Measurements from ENCODE around the gene NTPCR.
"Not testable (repeated sequence)": the region's sequence is repeated elsewhere in the genome, so short reads cannot be mapped to it uniquely, and the experiment has no call there.

Gene NTPCR

GRCh38 chr1:232950197-232951176 is at the start of gene NTPCR:
NTPCR (plus strand) TSS chr1:232950611; CDS start chr1:232950711, 100 bp downstream.
- peak; percentile 80 for ATAC-seq

DNA sequence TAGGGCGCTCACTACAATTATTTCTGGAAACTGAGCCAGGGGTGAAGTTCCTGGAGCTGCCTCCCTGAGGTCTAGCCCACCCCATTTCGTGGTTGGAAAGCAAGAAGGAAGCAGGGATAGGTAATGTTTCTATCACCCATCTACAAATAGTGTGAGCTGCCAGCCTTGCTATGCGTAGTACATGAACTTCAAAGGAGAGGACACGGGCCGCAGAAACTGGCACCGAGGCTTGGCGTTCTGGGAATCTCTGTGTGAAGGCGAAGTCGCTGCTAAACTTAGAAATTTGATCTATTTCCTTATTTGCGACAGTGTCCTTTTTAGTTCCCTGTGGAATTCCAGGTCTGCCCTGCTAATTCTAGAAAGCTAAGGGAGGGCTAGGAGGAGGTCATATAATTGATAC is 49.6 kb upstream of the NTPCR start:
- no peak for ATAC-seq

DNA sequence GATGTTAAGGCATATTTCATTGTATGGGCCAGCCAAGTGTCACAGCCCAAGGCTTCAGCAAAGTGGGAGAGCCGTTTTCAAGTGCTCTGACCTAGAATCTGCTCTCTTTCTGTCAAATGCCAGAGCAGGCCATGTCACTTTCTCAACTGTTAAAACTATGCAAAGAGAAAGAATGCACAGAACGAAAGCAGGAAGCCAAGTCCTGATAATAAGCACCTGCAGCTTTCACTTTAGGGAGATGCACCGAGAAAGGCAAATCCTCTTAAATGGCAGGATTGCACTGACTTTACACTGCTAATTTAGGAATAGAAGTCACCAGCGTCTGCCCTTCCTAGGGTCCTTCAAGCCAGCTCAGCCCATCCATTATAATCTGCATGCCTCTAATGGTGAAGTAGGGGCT is 49.2 kb upstream of the NTPCR start:
- ATAC-seq, result no peak

DNA sequence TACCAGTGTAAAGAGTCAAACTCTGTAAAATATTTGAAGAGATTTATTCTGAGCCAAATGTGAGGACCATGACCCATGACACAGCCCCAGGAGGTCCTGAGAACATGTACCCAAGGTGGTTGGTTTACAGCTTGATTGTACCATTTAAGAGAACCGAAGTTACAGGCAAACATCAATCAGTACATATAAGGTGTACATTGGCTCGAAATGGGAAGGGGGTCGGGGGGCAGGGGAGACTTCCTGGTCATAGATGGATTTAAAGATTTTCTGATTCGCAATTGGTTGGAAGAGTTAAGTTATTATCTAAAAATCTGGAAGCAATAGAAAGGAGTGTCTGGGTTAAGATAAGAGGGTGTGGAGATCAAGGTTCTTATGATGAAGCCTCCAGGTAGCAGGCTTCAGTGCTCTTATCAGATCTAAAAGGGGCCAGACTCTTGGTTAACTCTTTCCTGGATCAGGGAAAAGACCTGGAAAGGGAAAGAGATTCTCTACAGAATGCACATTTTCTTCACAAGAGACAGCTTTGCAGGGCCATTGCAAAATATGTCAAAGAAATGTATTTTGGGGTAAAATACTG is 47.5 kb upstream of the NTPCR start:
- no peak for ATAC-seq

- no peak for ATAC-seq
Observed at GRCh38 chr1:232904131-232904530, 46.3 kb upstream of the NTPCR start.

- ATAC-seq, result peak; percentile 86 to 93
Observed at GRCh38 chr1:232904566-232904965, 45.8 kb upstream of the NTPCR start.

GRCh38 chr1:232905331-232906034 is 44.9 kb upstream of the NTPCR start:
- ATAC-seq, result no peak

DNA sequence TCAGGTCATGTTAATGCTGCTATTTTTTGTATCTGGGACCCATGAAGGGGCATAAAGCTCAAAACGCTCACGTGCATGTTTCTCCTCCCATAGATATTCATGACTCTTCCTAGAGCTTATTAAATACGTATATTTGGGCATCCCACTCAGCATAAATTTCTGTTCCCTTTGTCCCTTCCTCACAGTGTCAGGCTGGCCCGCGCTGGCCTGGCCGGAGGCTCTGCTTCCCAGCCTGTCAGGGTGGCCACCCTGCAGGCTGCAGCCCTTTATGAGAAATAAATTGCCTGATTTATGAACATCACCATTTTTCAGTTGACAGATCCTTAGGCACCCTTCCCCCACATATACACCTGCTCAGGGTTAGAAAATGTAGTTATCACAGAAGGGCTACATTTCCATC is 44.0 kb upstream of the NTPCR start:
- no peak for ATAC-seq

DNA sequence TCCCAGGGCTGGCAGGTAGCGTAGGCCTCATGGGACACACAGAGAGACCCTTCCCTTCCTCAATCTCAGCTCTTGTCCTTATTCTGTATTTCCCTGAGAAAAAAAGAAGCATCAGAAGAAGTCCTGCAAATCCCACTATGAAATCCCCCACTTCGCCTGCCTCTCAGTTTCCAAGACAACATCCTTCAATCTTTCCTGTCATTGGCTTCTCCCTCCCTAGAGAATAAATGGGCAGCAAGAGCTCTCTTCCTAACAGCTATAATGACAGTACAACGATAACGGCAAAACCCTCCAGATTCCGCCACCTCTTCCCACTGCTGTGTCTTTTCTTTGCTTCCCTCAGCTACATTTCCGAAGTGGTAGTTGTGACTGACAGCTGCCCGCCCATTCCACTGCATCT is 41.6 kb upstream of the NTPCR start:
- ATAC-seq, result no peak

DNA sequence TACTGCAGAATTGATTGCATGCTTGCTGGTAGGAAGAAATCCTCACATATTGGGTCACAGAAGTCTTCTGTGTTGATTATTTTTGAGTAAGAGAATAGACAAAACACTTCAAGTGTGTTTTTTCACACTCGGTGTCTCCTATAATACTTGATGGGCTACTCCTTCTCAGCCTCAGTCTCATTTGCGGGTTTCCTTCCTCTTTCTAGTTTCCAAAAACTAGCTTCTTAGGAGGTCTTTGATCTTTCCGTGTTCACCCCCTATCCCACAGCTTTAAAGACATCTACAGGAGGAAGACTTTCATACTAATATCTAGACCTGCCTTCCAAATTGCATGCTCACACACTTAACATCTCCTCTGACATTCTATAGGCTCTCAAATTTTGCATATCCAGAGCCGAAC is 40.7 kb upstream of the NTPCR start:
- ATAC-seq, result no peak

GRCh38 chr1:232911027-232911599 is 39.3 kb upstream of the NTPCR start:
- ATAC-seq, result no peak

DNA sequence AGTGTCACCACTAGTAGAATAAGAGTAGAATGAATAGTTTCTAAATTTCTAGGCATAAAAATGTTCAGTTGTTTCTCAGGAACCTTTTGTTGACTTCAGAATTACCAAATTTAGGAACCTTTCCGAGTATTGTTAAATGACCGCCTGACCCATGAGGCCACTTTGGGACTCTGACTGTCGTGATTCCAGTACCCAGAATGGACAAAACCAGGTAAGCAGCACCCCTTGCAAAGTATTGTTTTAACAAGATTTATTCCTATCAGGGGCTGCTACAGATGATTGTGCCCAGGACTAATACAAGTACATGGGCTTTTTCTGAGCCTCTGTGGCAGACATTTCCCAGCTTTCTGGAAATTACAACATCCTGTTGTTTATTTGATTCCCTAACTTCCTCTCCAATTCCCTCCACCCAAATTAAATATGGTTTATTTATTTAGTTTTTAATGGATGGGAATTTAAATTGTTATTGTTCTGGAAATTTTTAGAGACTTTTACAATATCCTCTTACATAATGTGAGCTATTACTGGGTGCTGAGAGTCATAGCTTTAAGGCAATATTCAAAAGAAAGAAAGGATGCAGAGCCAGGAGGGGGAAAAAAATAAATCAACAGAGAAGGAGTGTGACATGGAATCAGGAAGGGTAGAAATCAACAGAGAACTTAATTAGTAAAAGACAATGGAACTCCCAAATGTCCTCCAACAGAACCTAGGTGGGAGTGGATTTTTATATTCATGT is 37.4 kb upstream of the NTPCR start:
- ATAC-seq, result no peak

DNA sequence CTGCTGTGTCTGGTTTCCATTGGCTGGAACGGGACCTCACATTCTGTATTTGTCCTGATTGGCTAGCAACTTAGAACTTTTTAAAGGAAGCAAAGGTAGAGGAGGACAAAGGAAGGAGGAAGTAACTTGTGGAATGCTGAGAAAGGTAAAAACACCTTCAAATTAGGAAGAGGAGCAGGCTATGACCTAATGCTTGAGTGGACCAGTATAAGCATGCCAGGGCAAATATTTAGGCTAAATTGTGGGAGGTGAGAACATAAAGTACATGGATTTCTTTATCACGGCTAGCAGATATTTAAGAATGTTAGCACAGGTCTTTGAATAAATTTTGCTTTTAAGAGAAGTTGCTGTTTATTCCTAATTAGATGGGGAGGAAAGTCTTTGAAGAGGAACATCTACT is 36.1 kb upstream of the NTPCR start:
- not testable (repeated sequence) for ATAC-seq

GRCh38 chr1:232915212-232915611 is 35.2 kb upstream of the NTPCR start:
- no peak for ATAC-seq

DNA sequence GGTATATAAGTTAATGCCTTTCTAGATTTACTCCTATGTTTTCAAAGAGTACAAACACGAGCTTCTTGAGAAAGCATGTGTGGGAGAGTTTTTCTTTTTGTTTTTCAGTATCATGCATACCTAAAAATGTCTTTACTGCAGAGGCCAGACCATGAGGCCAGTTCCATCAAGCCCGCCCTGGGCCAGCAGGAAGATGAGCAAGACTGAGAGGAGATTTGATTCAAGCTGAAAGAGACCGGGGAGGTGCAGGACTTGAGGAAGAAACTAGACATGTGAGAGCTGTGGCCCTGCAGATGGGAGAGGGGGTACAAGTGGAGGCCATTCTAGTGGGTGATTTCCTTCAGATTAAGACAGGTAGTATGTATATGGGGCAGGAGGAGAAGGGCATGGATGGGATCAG is 33.4 kb upstream of the NTPCR start:
- no peak for ATAC-seq

DNA sequence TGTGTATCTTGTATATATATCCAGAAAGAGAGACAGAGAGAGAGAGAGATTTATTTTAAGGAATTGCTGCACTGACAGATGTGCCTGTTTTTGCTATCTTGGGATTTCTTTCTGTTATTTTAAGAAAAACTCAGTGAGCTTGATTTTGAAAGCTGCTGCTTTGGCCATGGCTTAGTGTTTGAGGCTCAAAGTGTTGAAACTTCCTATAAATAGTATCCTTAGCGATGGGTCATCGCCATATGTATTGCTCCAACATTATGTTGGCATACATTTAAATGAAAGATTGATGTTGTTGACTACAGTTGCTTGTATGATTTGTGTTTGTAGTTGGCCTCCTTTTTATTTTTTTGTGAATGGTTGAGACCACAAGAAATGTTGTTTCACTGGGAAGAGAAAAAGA is 29.0 kb upstream of the NTPCR start:
- no peak for ATAC-seq

GRCh38 chr1:232922485-232922884 is 27.9 kb upstream of the NTPCR start:
- ATAC-seq, result no peak

GRCh38 chr1:232923739-232924386 is 26.5 kb upstream of the NTPCR start:
- peak; percentile 91 to 92 for ATAC-seq

GRCh38 chr1:232924874-232925273 is 25.5 kb upstream of the NTPCR start:
- ATAC-seq, result no peak

DNA sequence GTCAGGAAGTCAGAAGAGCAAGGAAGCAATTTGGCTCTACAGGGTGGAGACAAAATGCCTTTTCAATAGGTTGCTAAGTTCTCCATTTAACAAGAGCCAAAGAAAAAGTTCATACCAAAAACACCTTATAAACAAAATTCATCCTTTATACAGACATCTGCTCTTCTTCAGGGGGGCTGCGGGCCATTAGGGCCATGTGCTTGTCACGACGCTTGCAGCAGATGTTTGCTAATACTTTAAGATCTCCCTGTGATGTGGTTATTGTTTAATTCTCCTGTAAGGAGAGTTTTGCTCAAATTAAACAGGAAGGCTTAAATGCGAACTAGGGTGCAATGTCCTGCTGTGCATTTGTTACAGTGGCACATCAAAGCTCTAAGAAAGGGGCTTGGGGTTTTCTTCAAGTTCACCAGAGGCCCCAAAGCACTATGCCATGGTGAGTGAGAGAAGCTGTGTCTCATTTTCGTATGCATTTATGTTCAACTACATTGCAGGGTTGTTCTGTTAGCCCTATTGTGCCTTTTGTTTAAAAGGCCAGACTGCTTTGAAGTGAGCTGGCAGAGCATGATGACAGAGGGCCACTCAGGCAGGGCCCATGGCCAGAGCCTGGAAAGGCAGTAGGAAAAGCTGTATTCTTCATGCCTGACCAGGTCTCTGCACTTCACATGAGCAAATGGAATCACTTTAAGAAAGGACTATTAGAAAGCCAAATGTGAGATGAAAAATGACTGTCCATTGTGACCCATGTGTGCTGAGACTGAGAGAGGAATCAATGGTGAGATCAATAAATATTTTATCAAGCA is 24.8 kb upstream of the NTPCR start:
- ATAC-seq, result no peak

GRCh38 chr1:232927166-232927565 is 23.2 kb upstream of the NTPCR start:
- not testable (repeated sequence) for ATAC-seq
